K562 (cell line): Measurements from ENCODE around the gene CCDC97. TPM values are rescaled to one million over a fixed set of nuclear protein-coding genes. Genes with fewer than 3 reads are reported as not detected.
A peak's percentile ranks its signal among the peaks of the same experiment; 100 is the strongest.

Source experiments
- ATAC-seq: fragments of 200-7000 bp; cut with Tn5 transposase; 3 replicates; pipeline ENCODE4 v1.9.1; 2020; ENCODE audit warnings: moderate library complexity
- BruUV-seq: library from RNA; stranded (reverse); fragments of 400-500 nt; replicated peaks from 2 replicates; lab custom pipeline; 2021; lab: Mats Ljungman, UMichigan
- CTCF ChIA-PET: fragments of 300-600 bp; formaldehyde crosslinking; extraction: SDS; loops from one replicate; lab custom pipeline; 2021; ENCODE audit warnings: low intra/inter-chr PET ratio; lab: Yijun Ruan, JAX
- POLR2A ChIA-PET: fragments of 300-600, 350-650 bp; sonication (Branson Sonifier 250); formaldehyde crosslinking; extraction: SDS; loops from one replicate; lab custom pipeline; 2021; ENCODE audit warnings: antibody characterized with exemption, inconsistent platforms; lab: Yijun Ruan, JAX
- DNase-seq, 4 experiments: peaks; one replicate each; pipeline versions ENCODE4 v3.0.0 to v3.0.0-alpha.2; 2011 to 2018; ENCODE audit warnings: low spot score in 3 of 4, mixed read lengths in 3 of 4; ENCODE audit errors: extremely low read depth in 1 of 4
- FAIRE-seq: peaks from 2 replicates; lab custom pipeline; 2011; peaks lifted over from hg19 to GRCh38; lab: Jason Lieb, UNC
- H2AFZ ChIP-seq: 2 replicates; pipeline ENCODE4 v1.6.0; 2011; ENCODE audit warnings: low read depth, low read length, control low read depth, inconsistent platforms
- H3K27ac ChIP-seq: fragments of 200-600 bp; 3 replicates; pipeline ENCODE4 v1.8.0; 2011; ENCODE audit warnings: low read depth, mild to moderate bottlenecking, control low read depth, inconsistent platforms, low read length, moderate library complexity, mixed read lengths; ENCODE audit errors: extremely low read depth
- H3K27me3 ChIP-seq, 2 experiments: fragments of 300-600 bp in 1 of 2; 2 replicates in 1 of 2; 3 replicates in 1 of 2; pipeline versions ENCODE4 v1.6.0 to v1.8.0; 2011; ENCODE audit warnings: inconsistent platforms in 2 of 2, low read length in 2 of 2, mild to moderate bottlenecking in 1 of 2, mixed read lengths in 1 of 2, moderate library complexity in 1 of 2; ENCODE audit not compliant: control insufficient read depth in 2 of 2, insufficient read depth in 2 of 2
- H3K36me3 ChIP-seq: fragments of 300-600 bp; 3 replicates; pipeline ENCODE4 v1.8.0; 2011; ENCODE audit warnings: mild to moderate bottlenecking, low read length, inconsistent platforms; ENCODE audit not compliant: control insufficient read depth, insufficient read depth
- H3K4me1 ChIP-seq, 2 experiments: fragments of 200-600 bp in 1 of 2; replicated peaks in 1 of 2; 2 replicates in 1 of 2; 3 replicates in 1 of 2; pipeline versions ENCODE4 v1.5.1 to v1.8.0; 2011; ENCODE audit warnings: inconsistent platforms in 2 of 2, low read length in 2 of 2, mild to moderate bottlenecking in 1 of 2, mixed read lengths in 1 of 2, moderate library complexity in 1 of 2; ENCODE audit not compliant: control insufficient read depth in 2 of 2, insufficient read depth in 2 of 2
- H3K4me2 ChIP-seq: 2 replicates; pipeline ENCODE4 v1.6.1; 2011; ENCODE audit warnings: low read length, control low read depth, inconsistent platforms, mixed read lengths; ENCODE audit not compliant: insufficient read depth
- H3K4me3 ChIP-seq: fragments of 200-600 bp; sonication (generic), shearing (Covaris generic); 2 replicates; pipeline ENCODE4 v1.5.1; 2016; ENCODE audit warnings: control low read depth, inconsistent platforms
- H3K79me2 ChIP-seq: fragments of 200-600 bp; 3 replicates; pipeline ENCODE4 v1.8.0; 2011; ENCODE audit warnings: low read length, inconsistent platforms; ENCODE audit not compliant: control insufficient read depth, insufficient read depth
- H3K9ac ChIP-seq, 2 experiments: 2 replicates each; pipeline versions ENCODE4 v1.6.0 to v1.6.1; 2011; ENCODE audit warnings: low read depth in 2 of 2, low read length in 2 of 2, control low read depth in 1 of 2, inconsistent platforms in 1 of 2, mild to moderate bottlenecking in 1 of 2, mixed read lengths in 1 of 2; ENCODE audit not compliant: insufficient read depth in 1 of 2
- H3K9me1 ChIP-seq: one replicate; pipeline ENCODE4 v1.6.0; 2011; ENCODE audit warnings: inconsistent platforms, mild to moderate bottlenecking, low read length, moderate library complexity; ENCODE audit not compliant: control insufficient read depth, insufficient read depth
- H3K9me3 ChIP-seq: replicated peaks from 2 replicates; pipeline ENCODE4 v1.5.1; 2011; ENCODE audit warnings: low read depth, low read length, inconsistent platforms; ENCODE audit not compliant: control insufficient read depth, insufficient read depth
- H4K20me1 ChIP-seq: replicated peaks from 2 replicates; pipeline ENCODE4 v1.6.1; 2011; ENCODE audit warnings: low read length, inconsistent platforms, mixed read lengths; ENCODE audit not compliant: control insufficient read depth, insufficient read depth
- BCOR ChIP-seq: fragments of 450-650 bp; IDR thresholded peaks from 2 replicates; pipeline ENCODE4 v1.6.1; 2016
- POLR2G ChIP-seq: fragments of 200-400 bp; formaldehyde crosslinking; IDR thresholded peaks from 2 replicates; pipeline ENCODE4 v1.6.1; 2017; ENCODE audit warnings: low read depth, mild to moderate bottlenecking, antibody characterized with exemption, low read length, moderate library complexity
- RBFOX2 ChIP-seq: fragments of 200-400 bp; formaldehyde crosslinking; IDR thresholded peaks from 2 replicates; pipeline ENCODE4 v1.6.1; 2017; ENCODE audit warnings: low read depth, mild to moderate bottlenecking, low read length, moderate library complexity
- TCF7 ChIP-seq: sonication (generic); IDR thresholded peaks from 2 replicates; pipeline ENCODE4 v1.6.1; 2016; ENCODE audit warnings: antibody characterized with exemption, borderline replicate concordance
- WGBS: fragments of 100-300 bp; shearing (Covaris generic); methylation state at CpG from one replicate; pipeline ENCODE4 v1.1.6; 2016; ENCODE audit warnings: low coverage, mixed read lengths; ENCODE audit not compliant: insufficient coverage; ENCODE audit errors: missing lambda C conversion rate; 5-methylcytosine and 5-hydroxymethylcytosine counted together
- in situ Hi-C: fragments of 300-500 bp; cut with MboI; formaldehyde crosslinking; loops from 4 replicates; pipeline ENCODE4 v1.15.0; 2018; ENCODE audit warnings: inconsistent platforms, mixed read lengths
- intact Hi-C: fragments of 100-400 bp; cut with micrococcal nuclease; formaldehyde crosslinking; loops from 2 replicates; pipeline ENCODE4 v1.14.2; 2022
- polyA plus RNA-seq, 8 experiments: library from polyadenylated mRNA; depleted of rRNA in 4 of 8; stranded (reverse) in 5 of 8; unstranded in 3 of 8; fragments of >200 nt; fragmentation: Nextera tagmentation in 2 of 8; fragmentation: Illumina TruSeq in 1 of 8; extraction: Ambion mirVana in 2 of 8; extraction: Trizol in 1 of 8; gene quantifications; 2 replicates each; pipeline versions ENCODE4 v1.2.1 to v1.2.3, GENCODE V29; 2011 to 2014; ENCODE audit warnings: inconsistent platforms in 1 of 8, missing spikeins in 1 of 8
- total RNA-seq, 7 experiments: library from RNA; depleted of rRNA in 6 of 7; stranded (reverse); fragments of >200 nt in 6 of 7; fragmentation: Illumina TruSeq in 2 of 7; extraction: Trizol in 2 of 7; gene quantifications; 2 replicates each; pipeline versions ENCODE4 v1.2.1 to v1.2.3, GENCODE V29; 2011 to 2021; ENCODE audit warnings: low replicate concordance in 1 of 7
- TF ChIP-seq, protein P1 (sequence below): sonication (generic); formaldehyde crosslinking; IDR thresholded peaks from 2 replicates; pipeline ENCODE4 v1.8.1; 2023; ENCODE audit warnings: mild to moderate bottlenecking, missing genetic modification reagents
- TF ChIP-seq, protein P2 (sequence below), 2 experiments: fragments of 450-650 bp in 1 of 2; sonication (generic) in 1 of 2; formaldehyde crosslinking in 1 of 2; IDR thresholded peaks in 1 of 2; conservative IDR thresholded peaks in 1 of 2; 2 replicates each; pipeline versions ENCODE4 v1.6.1 to v1.8.1; 2016 to 2023; ENCODE audit warnings: mild to moderate bottlenecking in 2 of 2, moderate library complexity in 2 of 2, inconsistent platforms in 1 of 2, missing genetic modification reagents in 1 of 2

Gene CCDC97
- total and polyA plus RNA-seq, 9 of the 15 experiments (the other 6 are each of a cell fraction or from before 2014, with no cell fraction given): 0.60 to 16.5 (median 7.0) TPM

DNA sequence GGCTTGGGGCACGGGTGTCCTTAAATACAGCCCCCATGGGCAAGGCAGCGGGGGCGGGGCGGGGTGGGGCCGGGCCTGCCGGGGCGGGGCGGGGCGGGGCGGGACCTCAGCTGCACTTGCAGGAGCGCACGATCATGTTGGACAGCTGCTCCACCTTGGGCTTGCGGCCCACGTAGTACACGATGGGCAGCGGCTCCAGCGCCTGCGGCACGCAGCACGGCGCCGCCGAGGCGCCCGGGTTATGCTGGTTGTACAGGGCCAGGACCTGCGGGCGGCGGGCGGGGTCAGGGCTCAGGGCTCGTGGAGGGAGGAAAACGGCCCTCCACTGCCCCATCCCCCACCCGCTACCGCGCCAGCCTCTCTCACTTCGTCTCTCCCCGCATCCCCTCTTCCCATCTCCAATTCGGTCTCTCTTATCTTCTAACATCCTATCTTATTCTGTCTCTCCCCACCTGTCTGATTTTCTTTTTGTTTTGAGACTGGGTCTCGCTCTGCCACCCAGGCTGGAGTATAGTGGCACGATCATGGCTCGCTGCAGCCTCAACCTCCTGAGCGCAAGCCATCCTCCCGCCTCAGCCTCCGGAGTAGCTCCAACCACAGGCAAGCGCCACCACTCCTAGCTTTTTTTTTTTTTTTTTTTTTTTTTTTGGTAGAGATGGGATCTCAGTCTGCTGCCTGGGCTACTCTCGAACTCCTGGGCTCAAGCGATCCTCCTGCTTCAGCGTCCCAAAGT lies 21.1 kb downstream of the CCDC97 start:
- Histone ChIP-seq H3K36me3 (peaks cover 81% of the 10 kb centered on the region; the same call in 2 of the 3 replicates), H2AFZ (no peak overlapping the region), H3K9me1 (peaks cover 3% of the 10 kb centered on the region), H3K27ac (no peak overlapping the region), H3K79me2 (peaks cover 20% of the 10 kb centered on the region), H4K20me1 (peaks cover 3% of the 10 kb centered on the region; the same call in 1 of the 2 replicates), H3K4me2 (no peak overlapping the region), H3K4me1 (peaks cover 18 to 30% of the 10 kb centered on the region in 2 experiments), H3K9me3 (no peaks in the 10 kb centered on the region), H3K4me3 (no peak overlapping the region), H3K27me3 (no peaks in the 10 kb centered on the region), H3K9ac (no peak overlapping the region)
- ChIA-PET POLR2A (interaction anchor here (0.7 kb wide), 2 partner anchors 13 to 110 kb away, joined by 3 to 4 read pairs; no protein-coding TSS in a partner anchor), CTCF (no interaction called here)
- no TSS peak for BruUV-seq
- ATAC-seq (peak; percentile 40), FAIRE-seq (no peak), DNase-seq (peak in 1 of 4 experiments; percentile 44)
- 92% methylated on average over 10 of the region's 47 CpGs for WGBS
- TF ChIP-seq POLR2G (peak; percentile 53; the same call in 1 of the 2 replicates), BCOR (no peak), RBFOX2 (peak; percentile 46), TCF7 (no peak)
- TF ChIP-seq, protein P1, sequence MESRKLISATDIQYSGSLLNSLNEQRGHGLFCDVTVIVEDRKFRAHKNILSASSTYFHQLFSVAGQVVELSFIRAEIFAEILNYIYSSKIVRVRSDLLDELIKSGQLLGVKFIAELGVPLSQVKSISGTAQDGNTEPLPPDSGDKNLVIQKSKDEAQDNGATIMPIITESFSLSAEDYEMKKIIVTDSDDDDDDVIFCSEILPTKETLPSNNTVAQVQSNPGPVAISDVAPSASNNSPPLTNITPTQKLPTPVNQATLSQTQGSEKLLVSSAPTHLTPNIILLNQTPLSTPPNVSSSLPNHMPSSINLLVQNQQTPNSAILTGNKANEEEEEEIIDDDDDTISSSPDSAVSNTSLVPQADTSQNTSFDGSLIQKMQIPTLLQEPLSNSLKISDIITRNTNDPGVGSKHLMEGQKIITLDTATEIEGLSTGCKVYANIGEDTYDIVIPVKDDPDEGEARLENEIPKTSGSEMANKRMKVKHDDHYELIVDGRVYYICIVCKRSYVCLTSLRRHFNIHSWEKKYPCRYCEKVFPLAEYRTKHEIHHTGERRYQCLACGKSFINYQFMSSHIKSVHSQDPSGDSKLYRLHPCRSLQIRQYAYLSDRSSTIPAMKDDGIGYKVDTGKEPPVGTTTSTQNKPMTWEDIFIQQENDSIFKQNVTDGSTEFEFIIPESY (CRISPR knock-in tag): peak; percentile 94
- TF ChIP-seq, protein P2, sequence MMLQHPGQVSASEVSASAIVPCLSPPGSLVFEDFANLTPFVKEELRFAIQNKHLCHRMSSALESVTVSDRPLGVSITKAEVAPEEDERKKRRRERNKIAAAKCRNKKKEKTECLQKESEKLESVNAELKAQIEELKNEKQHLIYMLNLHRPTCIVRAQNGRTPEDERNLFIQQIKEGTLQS (IDR thresholded peaks at IDR 0.05): peak; percentile 33; the same call in 1 of the 2 replicates
- TF ChIP-seq, protein P2 (CRISPR knock-in tag; conservative IDR thresholded peaks at IDR 0.05): no peak
- in situ Hi-C loops: no loop called here
- intact Hi-C loops: no loop called here
